HEK293 (cell line): ENCODE data around the gene TOPBP1.
A peak's percentile ranks its signal among the peaks of the same experiment; 100 is the strongest.

ENCODE experiments used
- CTCF ChIA-PET: fragments of 350-600 bp; formaldehyde crosslinking; extraction: SDS; loops from one replicate; lab custom pipeline; 2021; ENCODE audit warnings: antibody characterized with exemption; lab: Yijun Ruan, JAX
- POLR2A ChIA-PET: fragments of 300-600 bp; formaldehyde crosslinking; extraction: SDS; loops from one replicate; lab custom pipeline; 2020; ENCODE audit warnings: antibody characterized with exemption, inconsistent platforms; lab: Yijun Ruan, JAX
- H3K27ac ChIP-seq: fragments of 200-500 bp; sonication (Bioruptor generic); 2 replicates; pipeline ENCODE4 v1.5.1; 2014; ENCODE audit warnings: low read depth, low read length, control low read depth, inconsistent platforms; ENCODE audit errors: extremely low read depth
- H3K36me3 ChIP-seq, 2 experiments: fragments of 200-500 bp in 1 of 2; sonication (Bioruptor generic) in 1 of 2; 1 replicate in 1 of 2; 2 replicates in 1 of 2; pipeline ENCODE4 v1.5.1; 2014 to 2017; ENCODE audit warnings: inconsistent platforms in 2 of 2, low read length in 2 of 2; ENCODE audit not compliant: control insufficient read depth in 2 of 2, insufficient read depth in 1 of 2
- H3K4me1 ChIP-seq: fragments of 200-500 bp; sonication (Bioruptor generic); 2 replicates; pipeline ENCODE4 v1.5.1; 2014; ENCODE audit warnings: mild to moderate bottlenecking, low read length, inconsistent platforms; ENCODE audit not compliant: control insufficient read depth, insufficient read depth
- H3K4me3 ChIP-seq: 2 replicates; pipeline ENCODE4 v1.5.1; 2011; ENCODE audit warnings: low read depth, mild to moderate bottlenecking, control low read depth, low read length, moderate library complexity
- H3K9me3 ChIP-seq: fragments of 200-500 bp; sonication (Bioruptor generic); 2 replicates; pipeline ENCODE4 v1.5.1; 2014; ENCODE audit warnings: low read depth, low read length, inconsistent platforms; ENCODE audit not compliant: control insufficient read depth, insufficient read depth
- BCL11B ChIP-seq: fragments of 450-650 bp; formaldehyde crosslinking; IDR thresholded peaks from 2 replicates; pipeline ENCODE4 v1.5.1; 2016; ENCODE audit warnings: low read depth, missing biosample characterization, missing genetic modification characterization
- GLIS1 ChIP-seq: fragments of 450-650 bp; formaldehyde crosslinking; IDR thresholded peaks from 2 replicates; pipeline ENCODE4 v1.5.1; 2016; ENCODE audit warnings: missing biosample characterization, missing genetic modification characterization
- HOXA7 ChIP-seq: sonication (generic); formaldehyde crosslinking; IDR thresholded peaks from 2 replicates; pipeline ENCODE4 v1.8.1; 2022; ENCODE audit warnings: missing genetic modification reagents, borderline replicate concordance
- IKZF3 ChIP-seq: fragments of 450-650 bp; IDR thresholded peaks from 2 replicates; pipeline ENCODE4 v1.5.0; 2018; ENCODE audit warnings: missing biosample characterization, mild to moderate bottlenecking, missing genetic modification characterization, moderate library complexity
- KLF7 ChIP-seq: fragments of 450-650 bp; formaldehyde crosslinking; IDR thresholded peaks from 2 replicates; pipeline ENCODE4 v1.5.1; 2016; ENCODE audit warnings: missing biosample characterization, missing genetic modification characterization, borderline replicate concordance
- MYNN ChIP-seq: fragments of 450-650 bp; formaldehyde crosslinking; IDR thresholded peaks from 2 replicates; pipeline ENCODE4 v1.5.1; 2016; ENCODE audit warnings: missing biosample characterization, missing genetic modification characterization, borderline replicate concordance
- MZF1 ChIP-seq: fragments of 450-650 bp; formaldehyde crosslinking; IDR thresholded peaks from 2 replicates; pipeline ENCODE4 v1.5.1; 2017; ENCODE audit warnings: missing biosample characterization, missing genetic modification characterization, borderline replicate concordance
- YY1 ChIP-seq: fragments of 450-650 bp; formaldehyde crosslinking; IDR thresholded peaks from 2 replicates; pipeline ENCODE4 v1.5.1; 2018; ENCODE audit warnings: missing biosample characterization, missing genetic modification characterization
- ZBTB1 ChIP-seq: fragments of 450-650 bp; formaldehyde crosslinking; IDR thresholded peaks from 2 replicates; pipeline ENCODE4 v1.5.1; 2016; ENCODE audit warnings: missing biosample characterization, missing genetic modification characterization
- ZNF140 ChIP-seq: fragments of 450-650 bp; formaldehyde crosslinking; IDR thresholded peaks from 2 replicates; pipeline ENCODE4 v1.5.1; 2016; ENCODE audit warnings: missing biosample characterization, missing genetic modification characterization
- ZNF155 ChIP-seq: fragments of 450-650 bp; formaldehyde crosslinking; IDR thresholded peaks from 2 replicates; pipeline ENCODE4 v1.5.1; 2016; ENCODE audit warnings: missing biosample characterization, missing genetic modification characterization
- ZNF16 ChIP-seq: fragments of 450-650 bp; formaldehyde crosslinking; IDR thresholded peaks from 2 replicates; pipeline ENCODE4 v1.5.1; 2016; ENCODE audit warnings: low read depth, missing biosample characterization, missing genetic modification characterization
- ZNF184 ChIP-seq: fragments of 450-650 bp; IDR thresholded peaks from 2 replicates; pipeline ENCODE4 v1.5.1; 2018; ENCODE audit warnings: missing biosample characterization, mild to moderate bottlenecking, missing genetic modification characterization
- ZNF280C ChIP-seq: fragments of 450-650 bp; formaldehyde crosslinking; IDR thresholded peaks from 2 replicates; pipeline ENCODE4 v1.5.1; 2016; ENCODE audit warnings: missing biosample characterization, missing genetic modification characterization
- ZNF362 ChIP-seq: fragments of 450-650 bp; formaldehyde crosslinking; IDR thresholded peaks from 2 replicates; pipeline ENCODE4 v1.5.1; 2016; ENCODE audit warnings: missing biosample characterization, missing genetic modification characterization
- ZNF518A ChIP-seq: fragments of 450-650 bp; formaldehyde crosslinking; conservative IDR thresholded peaks from 2 replicates; pipeline ENCODE4 v1.5.1; 2016; ENCODE audit warnings: low read depth, missing biosample characterization, missing genetic modification characterization
- ZNF558 ChIP-seq: fragments of 450-650 bp; formaldehyde crosslinking; IDR thresholded peaks from 2 replicates; pipeline ENCODE4 v1.5.1; 2016; ENCODE audit warnings: missing biosample characterization, missing genetic modification characterization
- ZSCAN23 ChIP-seq: fragments of 450-650 bp; formaldehyde crosslinking; IDR thresholded peaks from 2 replicates; pipeline ENCODE4 v1.5.1; 2016; ENCODE audit warnings: missing biosample characterization, missing genetic modification characterization
- ZXDB ChIP-seq: fragments of 450-650 bp; formaldehyde crosslinking; IDR thresholded peaks from 2 replicates; pipeline ENCODE4 v1.5.1; 2016; ENCODE audit warnings: missing biosample characterization, missing genetic modification characterization

TOPBP1 gene

GRCh38 chr3:133572158-133573053, 89.3 kb downstream of the TOPBP1 start:
- H3K4me1 ChIP-seq = peaks cover 3% of the 10 kb centered on the region; the same call in 1 of the 2 replicates
- H3K4me3 ChIP-seq = peak overlapping the region; percentile 18
- ChIA-PET POLR2A (interaction anchor here (0.5 to 0.8 kb wide), 3 partner anchors 25 to 93 kb away, joined by 3 to 6 read pairs (median 3); no protein-coding TSS in a partner anchor), CTCF (interaction anchor here (0.6 kb wide), 1 partner anchor 458 kb away, joined by 3 read pairs; no protein-coding TSS in a partner anchor)
- H3K36me3 ChIP-seq = peaks cover 3 to 24% of the 10 kb centered on the region in 2 experiments; a peak in 2 of 3 replicates
- TF ChIP-seq ZNF155 (tag by site-specific recombination) (no peak), ZXDB (tag by site-specific recombination) (0 out of 2 replicates have a peak, but pooled peaks have one; percentile 10), ZNF518A (tag by site-specific recombination) (0 out of 2 replicates have a peak, but pooled peaks have one; percentile 21), IKZF3 (no peak), MZF1 (tag by site-specific recombination) (peak; percentile 49; the same call in 1 of the 2 replicates)
- peak overlapping the region; percentile 40; the same call in 1 of the 2 replicates for H3K27ac ChIP-seq
- H3K9me3 ChIP-seq = no peaks in the 10 kb centered on the region

GRCh38 chr3:133570937-133571320, 90.8 kb downstream of the TOPBP1 start:
- H3K4me3 ChIP-seq = no peak overlapping the region
- POLR2A ChIA-PET = no interaction called here
- CTCF ChIA-PET = no interaction called here
- H3K36me3 ChIP-seq = peaks cover 0 to 12% of the 10 kb centered on the region in 2 experiments; a peak in 1 of 3 replicates
- no peaks in the 10 kb centered on the region for H3K9me3 ChIP-seq
- H3K27ac ChIP-seq = no peak overlapping the region
- H3K4me1 ChIP-seq = peaks cover 3% of the 10 kb centered on the region; the same call in 1 of the 2 replicates
- TF ChIP-seq ZSCAN23 (tag by site-specific recombination) (no peak), ZBTB1 (no peak), MYNN (tag by site-specific recombination) (no peak), ZNF558 (tag by site-specific recombination) (no peak), ZNF280C (tag by site-specific recombination) (no peak), ZNF362 (no peak), HOXA7 (CRISPR knock-in tag) (no peak), ZNF184 (tag by site-specific recombination) (no peak), YY1 (tag by site-specific recombination) (no peak), GLIS1 (tag by site-specific recombination) (no peak), BCL11B (tag by site-specific recombination) (no peak), ZNF16 (tag by site-specific recombination) (no peak), KLF7 (tag by site-specific recombination) (no peak), ZNF140 (tag by site-specific recombination) (no peak), ZNF518A (tag by site-specific recombination) (no peak)
